ENCODE results near the gene BIRC3.

BIRC3 gene

GRCh38 chr11:102317099-102317767, at the start of gene BIRC3:
Gene BIRC3 (plus strand): TSS chr11:102317484. CDS start chr11:102324510, 7,026 bp downstream.
- DNase-seq = peak in 49 of 56 donors; percentile 10 to 78 (median 49)

DNA sequence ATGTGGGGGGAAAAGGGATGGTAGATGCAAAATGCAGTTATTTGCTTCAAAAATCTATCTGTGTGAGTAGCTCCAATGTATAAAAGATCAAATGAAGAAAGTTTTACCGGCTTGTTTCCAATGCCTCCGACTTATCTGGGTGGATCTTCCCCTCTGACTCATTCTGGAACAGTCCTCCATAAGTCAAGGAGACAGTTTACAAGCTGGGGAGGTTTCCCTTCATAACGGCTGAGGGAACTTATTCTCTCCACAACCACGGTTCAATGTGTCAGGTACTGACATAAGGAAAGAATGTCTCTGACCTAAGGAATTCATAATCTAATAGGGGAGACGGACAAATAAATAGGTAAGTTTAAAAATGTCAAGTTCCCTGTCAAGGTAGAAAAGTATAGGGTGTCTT, 49.7 kb upstream of the BIRC3 start:
- no peak for DNase-seq

- peak in 26 of 56 donors; percentile 1 to 56 (median 19) for DNase-seq
Observed at GRCh38 chr11:102268083-102268984, 49.0 kb upstream of the BIRC3 start.

GRCh38 chr11:102268985-102269470, 48.3 kb upstream of the BIRC3 start:
- no peak for DNase-seq

DNA sequence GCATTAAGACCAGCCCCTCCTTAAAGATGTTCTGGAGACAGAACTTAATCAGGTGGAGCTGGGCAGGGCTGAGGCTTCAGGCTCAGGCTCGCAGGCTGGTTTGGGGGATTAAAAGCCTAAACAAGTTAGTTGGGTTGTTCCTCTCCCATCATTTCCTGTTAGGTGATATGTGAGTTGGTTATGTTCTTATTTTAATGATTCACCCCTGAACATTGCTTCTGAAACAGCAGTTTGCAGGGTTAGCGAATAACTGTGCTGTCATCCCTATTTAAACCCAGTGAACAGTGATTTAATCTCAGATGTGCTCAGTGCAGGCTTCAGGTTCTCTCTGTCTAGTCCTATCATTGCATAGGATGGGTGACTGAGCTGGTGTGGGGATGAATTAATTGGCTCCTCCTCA, 47.4 kb upstream of the BIRC3 start:
- no peak for DNase-seq

DNA sequence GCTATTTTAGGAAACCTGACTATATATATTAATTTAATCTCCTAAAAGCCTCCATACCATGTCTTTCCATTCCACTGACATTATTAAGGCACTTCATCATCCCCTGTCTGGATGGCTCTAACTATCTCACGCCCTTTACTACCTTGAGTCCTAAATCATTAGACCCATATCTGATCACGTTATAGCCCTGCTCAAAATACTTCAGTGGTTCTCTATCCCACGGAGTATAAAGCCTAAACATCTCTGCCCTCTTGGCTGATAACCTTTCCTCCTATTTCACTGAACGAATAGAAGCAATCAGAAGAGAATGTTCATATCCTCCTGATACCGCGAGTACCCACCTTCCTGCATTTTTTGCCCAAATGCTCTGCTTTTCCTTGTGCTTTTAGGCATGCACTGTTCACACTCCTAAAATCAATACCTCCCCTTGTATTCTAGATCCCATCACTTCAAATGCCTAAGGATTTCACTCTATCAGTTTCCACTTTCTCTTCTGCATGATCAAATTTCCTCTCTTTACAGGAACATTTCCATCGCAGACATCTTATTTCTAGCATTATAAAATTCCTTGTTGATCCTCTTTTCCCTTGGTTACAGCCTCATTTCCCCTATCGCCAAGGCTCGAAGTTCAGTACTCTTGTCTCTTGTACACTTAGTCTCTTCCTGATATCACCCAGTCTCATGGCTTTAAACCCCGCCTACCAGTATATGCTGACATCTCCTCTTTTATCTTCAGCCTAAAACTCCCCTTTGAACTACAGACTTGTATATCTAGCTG, 45.0 kb upstream of the BIRC3 start:
- DNase-seq = no peak

- DNase-seq = no peak
Observed at GRCh38 chr11:102274628-102275027, 42.7 kb upstream of the BIRC3 start.

DNA sequence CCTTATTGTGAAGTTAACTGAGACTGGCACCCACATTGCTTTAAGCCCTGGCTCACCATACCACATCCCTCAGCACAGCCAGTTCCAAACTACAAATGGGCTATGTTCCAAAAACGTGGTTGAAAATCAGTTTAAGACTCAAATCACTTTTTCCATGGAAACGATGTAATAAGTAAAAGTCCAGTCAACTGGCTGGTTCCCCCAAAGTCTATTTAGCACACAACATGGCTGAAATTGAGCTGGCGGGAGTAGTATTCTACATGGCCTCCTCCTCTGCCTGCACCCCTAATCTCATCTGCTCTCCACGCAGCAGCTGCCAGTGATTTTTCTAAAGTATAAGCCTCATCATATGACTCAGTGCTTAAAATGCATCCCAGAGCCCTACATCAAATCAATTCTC, 40.9 kb upstream of the BIRC3 start:
- no peak for DNase-seq

DNA sequence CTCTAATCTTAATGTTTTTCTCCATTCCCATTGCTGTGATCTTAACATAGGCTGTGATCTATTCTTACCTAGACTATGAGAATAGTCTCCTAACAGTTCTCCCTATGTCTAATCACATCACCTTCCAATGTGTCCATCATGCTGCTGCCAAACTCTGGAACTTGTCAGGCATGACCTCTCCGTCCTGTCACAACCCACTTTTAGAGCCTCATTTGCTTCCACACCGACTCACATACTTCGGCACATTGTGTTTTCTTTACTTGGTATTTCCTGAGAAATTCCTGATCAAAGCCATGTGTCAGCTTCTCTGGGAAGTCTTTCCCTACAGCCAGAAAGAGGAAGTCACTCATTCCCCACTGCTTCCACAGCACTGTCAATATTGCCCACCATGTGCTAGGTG, 40.5 kb upstream of the BIRC3 start:
- no peak for DNase-seq

DNA sequence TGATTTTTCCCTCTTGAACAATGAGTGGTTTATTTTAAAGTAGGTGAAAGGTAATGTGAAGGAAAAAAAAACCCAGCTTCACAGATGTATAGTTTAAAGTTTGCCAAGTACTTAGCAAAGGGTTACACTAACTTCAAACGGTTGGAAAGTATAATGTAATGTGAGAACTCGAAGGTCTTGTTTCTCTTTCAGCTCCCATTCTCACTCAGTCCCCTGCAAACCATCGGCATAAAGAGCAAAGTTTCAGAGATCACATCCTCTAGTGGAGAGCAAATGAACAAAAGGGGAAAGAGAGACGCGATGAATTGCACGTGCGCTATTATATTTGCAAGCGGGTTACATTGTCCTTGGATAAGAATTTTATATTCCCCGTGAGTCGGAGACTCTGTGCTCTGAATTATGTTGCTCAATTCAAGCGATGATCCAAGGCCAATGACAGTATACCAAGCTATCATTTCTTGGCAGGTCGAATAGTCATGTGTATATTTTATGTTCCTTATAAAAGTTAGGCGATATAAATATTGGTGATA, 37.6 kb upstream of the BIRC3 start:
- DNase-seq = no peak

GRCh38 chr11:102280245-102280833, 36.9 kb upstream of the BIRC3 start:
- DNase-seq = no peak

GRCh38 chr11:102283116-102283485, 34.2 kb upstream of the BIRC3 start:
- DNase-seq = no peak

DNA sequence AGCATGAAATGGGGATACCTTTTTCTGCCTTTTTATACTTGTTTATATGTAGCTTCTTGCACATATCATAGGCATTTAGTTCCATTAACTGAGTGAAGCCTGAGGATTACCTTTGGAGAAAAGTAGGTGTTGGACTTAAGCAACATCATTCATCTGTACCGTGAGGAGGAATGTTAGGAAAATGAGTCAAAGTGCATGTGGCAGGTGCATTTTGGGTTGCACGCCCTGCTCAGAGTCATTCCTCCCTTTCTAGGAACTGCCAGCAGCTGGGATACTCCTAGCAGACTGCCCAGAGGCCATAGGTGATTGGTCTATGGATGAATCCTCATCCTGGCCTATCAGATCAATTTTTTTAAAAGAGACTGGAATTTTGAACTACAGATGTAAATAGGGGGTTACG, 33.3 kb upstream of the BIRC3 start:
- DNase-seq = no peak

DNA sequence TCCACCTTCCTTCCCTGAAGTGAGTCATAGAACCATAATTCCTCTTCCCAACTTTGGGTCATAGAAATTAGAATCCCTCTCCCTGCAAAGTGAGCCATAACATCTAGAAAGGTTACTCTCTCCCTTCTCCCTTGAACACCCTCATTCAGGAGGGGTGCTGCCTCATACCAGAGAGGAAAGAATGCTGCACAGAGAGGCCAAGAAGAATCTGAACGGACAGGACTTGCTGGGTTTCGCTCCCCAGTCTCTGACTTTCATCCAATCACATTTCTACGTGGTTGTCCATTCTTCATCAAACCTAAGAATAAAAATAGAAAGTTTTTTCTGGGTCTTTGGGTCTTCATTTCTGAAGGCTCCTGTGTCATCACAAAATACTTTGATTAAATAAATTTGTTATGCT, 31.0 kb upstream of the BIRC3 start:
- no peak for DNase-seq

- DNase-seq = peak in 21 of 56 donors; percentile 4 to 39 (median 12)
Observed at GRCh38 chr11:102287964-102288724, 29.1 kb upstream of the BIRC3 start.

- DNase-seq = no peak
Observed at GRCh38 chr11:102288725-102289083, 28.6 kb upstream of the BIRC3 start.

- DNase-seq = no peak
Observed at GRCh38 chr11:102289592-102289991, 27.7 kb upstream of the BIRC3 start.

DNA sequence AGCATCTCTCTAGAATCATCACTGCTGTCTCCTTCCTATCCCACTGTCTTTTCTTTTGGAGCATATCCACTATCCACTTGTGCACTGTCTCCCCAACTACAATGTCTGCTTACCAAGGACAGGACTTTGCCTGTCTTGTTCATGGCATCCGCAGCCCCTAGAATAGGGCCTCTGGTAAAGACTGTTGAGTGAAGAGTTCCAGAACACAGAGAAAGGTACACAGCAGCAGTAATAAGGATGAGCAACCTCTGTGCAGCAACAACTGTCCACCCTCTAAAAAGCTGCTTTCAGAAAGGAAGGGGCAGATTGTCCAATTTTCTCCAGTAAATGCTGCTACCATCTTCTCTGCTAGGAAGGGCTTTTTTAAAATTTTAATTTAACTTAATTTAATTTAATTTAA, 25.5 kb upstream of the BIRC3 start:
- DNase-seq = no peak

- DNase-seq = no peak
Observed at GRCh38 chr11:102292933-102293332, 24.4 kb upstream of the BIRC3 start.

GRCh38 chr11:102293873-102294601, 23.2 kb upstream of the BIRC3 start:
- peak in 2 of 56 donors; percentile 5 for DNase-seq

All from nucleus accumbens (tissue), 56 donors.